Left renal pelvis (tissue), 4 donors: ENCODE measurements around the gene BRME1. TPM values are rescaled to one million over a fixed set of nuclear protein-coding genes. Genes with fewer than 3 reads are reported as not detected.

Experiments
- DNase-seq, 4 donors: peaks; one replicate each; pipeline ENCODE4 v3.0.0-alpha.2; 2013; ENCODE audit warnings: low read depth in 4 of 4, low spot score in 3 of 4
- polyA plus RNA-seq, 4 donors: library from polyadenylated mRNA; unstranded; fragments of 120-200 nt; gene quantifications; one replicate each; pipeline ENCODE4 v1.2.1, GENCODE V29; 2013; ENCODE audit not compliant: insufficient read length in 4 of 4

BRME1 gene
- polyA plus RNA-seq, 4 donors, result 4.8 to 8.9 (median 6.0) TPM

DNA sequence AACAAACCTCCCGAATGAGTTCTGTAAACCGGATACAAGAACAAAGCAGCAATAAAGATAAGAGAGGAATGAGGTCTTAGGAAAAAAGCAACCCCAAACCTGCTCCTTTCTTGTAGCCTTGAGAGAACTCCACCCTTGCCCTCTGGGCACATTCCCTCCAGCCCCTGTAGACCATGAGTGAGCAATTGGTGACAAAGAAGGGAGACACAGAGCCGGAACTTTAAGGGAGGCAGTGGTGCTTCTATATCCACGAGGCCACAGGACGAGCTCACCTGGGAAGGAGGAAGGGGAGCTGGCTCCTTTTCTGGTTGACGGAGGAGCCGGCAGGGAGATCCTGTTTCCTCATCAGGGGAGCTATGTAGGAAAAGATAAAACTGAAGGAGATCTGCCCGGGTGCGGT is 13.0 kb downstream of the BRME1 start:
- DNase-seq, result no peak

DNA sequence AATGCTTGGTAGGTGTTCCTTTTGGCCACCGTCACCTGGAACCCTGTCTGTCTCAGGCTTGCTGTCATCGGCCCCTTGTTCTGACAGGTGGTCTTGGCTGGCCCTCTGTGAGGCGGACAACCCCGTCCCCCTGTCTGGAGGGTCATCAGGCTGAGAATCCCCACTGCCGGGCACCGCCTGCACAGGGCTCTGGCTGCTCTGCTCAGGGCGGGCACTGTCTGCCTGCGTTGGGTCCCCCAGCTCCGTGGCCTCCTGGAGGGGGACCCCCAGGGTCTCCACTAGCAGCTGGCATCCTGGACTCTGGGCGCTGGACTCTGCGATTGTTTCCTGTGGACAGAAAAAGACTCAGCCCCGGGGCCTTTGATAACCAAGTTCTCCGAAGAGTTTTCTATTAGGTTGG is 15.8 kb downstream of the BRME1 start:
- no peak for DNase-seq

DNA sequence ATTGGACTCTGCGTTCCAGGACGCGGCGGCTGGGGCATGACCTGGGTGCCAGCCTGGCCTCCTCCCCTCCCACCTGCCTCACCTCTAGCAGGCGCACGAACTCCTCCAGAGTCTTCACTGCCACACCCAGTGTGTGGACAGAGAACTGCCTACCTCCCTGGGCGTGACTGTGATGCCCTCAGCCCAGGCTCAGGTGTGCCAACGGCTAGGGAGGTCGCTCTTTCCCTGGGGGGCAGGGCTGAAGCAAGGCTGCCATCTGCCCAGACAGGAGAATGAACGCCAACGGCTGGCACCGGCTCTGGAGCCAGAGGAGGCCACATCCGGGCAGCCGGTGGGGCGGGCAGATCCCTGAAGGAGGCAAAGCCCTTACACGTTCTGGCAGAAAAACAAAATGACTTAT is 17.6 kb downstream of the BRME1 start:
- DNase-seq, result no peak

DNA sequence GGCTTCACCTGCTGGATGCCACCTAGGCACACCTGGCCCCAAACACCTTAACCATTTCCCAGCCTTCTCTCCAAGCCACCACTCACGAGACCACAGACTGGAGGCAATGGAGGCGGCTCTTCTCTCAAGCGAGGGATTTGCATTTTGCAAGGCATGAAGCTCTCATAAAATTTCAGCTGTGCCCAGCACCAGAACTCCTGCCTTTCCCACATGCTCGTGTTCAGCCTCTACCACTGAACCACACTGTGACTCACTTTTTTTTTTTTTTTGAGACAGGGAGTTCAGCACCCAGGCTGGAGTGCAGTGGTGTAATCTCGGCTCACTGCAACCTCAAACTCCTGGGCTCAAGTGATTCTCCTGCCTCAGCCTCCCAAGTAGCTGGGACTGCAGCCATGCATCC is 18.4 kb downstream of the BRME1 start:
- DNase-seq, result no peak

DNA sequence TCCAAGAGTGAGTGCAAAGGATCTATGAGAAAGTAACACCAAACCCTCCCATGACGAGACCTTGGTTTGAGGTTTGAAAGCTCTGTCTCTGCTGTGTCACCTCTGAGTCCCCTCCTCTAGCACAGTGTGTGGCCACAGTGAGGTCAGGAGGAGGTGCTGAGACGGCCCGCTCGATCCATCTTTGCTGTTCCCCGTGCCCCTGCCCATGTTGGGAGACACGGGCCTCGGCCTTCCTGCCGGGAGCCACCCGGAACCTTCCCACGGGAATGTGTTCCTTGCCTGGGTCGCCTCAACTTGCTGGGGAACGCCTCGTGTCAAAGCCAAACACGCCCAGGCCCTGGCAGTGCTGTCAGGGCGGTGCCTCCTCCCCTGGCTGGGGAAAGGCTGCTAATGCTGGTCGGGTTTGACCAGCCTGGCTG is 18.9 kb downstream of the BRME1 start:
- no peak for DNase-seq

DNA sequence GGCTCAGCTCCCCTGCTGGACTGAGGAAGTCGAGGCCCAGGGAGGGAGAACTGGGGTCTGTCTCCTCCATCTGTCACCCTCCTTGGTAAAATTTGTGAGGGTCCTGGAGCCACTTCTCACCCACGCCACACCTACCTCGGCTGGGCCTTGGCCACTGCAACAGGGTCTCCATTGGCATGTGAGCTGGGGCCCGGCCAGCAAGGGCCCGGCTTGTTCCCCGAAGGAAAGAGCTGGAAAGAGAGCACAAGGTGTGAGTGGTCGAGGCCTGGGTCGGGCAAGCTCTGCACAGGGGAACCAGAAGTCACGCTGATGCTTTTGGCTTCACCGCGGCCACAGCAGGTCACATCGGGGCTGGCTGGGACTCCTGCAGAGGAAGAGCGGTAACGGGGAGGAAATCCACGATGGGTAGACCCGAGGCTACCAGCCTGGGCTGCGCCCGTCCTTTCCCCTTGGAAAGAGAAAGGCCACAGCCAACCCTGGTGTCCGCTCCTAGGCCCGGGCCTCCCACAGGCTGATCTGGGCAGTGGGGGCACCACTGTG is 20.0 kb downstream of the BRME1 start:
- no peak for DNase-seq

DNA sequence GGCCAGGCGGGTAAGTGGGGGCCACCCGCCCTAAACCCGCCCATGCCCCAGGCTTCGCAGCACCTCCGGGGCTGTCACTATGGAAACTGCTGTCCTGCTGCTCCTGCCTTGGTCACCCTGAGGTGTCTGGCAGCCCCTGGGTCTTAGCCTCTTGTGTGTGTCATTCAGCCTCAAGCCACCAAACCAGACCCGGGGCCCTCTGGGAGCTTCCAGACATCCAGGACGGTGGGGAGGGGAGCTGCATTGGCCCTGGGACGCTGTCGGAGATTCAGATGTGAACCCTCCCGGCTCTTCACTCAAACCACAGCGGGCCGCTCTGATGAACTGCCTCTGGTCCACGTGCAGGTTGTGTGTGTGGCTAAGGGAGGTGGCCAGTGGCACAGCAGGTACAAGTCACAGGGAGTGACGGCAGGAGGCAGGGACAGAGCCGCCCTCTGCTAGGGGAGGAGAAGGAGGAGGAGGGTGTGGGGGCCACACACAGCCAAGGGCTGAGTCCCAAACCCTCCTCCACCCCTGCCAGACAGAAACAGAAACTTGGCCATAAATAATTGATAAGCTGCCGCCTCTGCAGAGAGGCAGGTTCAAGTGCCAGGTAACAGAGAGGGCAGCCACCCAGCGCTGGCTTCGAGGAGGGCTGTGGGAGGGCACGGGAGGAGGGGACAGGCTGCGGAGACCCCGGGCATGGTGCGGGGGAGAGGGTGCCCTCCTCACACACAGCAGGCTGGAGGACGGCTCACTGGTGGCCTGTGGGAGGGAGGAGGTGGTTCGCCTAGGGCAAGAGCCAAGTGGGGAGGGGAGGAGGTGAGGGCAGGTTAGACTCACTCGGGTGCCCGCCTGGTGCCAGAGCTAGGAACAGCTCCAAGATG is 21.0 kb downstream of the BRME1 start:
- no peak for DNase-seq

DNA sequence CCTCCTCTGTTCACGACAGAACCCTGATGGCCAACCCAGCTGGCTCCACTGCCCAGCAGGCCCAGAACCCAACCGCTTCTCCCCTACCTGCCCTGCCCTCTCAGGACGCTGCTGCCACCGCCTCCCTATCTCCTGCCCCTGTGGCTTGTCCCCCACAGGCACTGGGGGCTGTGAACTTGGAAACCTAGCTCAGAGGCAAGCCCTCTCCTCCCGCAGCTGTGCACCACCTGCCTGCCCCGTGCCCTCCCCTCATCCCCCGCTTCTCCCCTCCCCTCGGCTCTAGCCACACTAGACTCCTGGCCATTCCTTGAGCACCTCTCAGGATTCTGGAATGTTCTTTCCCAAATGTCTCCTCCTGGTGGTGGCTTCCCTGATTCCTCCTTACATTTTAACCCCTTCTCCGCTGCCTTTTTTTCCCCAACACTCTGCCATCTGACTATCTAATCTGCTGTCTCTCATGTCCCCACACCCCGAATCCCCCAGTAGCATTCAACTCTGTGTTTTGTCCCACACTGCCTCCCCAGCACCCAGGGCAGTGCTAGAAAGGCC is 22.3 kb downstream of the BRME1 start:
- no peak for DNase-seq

DNA sequence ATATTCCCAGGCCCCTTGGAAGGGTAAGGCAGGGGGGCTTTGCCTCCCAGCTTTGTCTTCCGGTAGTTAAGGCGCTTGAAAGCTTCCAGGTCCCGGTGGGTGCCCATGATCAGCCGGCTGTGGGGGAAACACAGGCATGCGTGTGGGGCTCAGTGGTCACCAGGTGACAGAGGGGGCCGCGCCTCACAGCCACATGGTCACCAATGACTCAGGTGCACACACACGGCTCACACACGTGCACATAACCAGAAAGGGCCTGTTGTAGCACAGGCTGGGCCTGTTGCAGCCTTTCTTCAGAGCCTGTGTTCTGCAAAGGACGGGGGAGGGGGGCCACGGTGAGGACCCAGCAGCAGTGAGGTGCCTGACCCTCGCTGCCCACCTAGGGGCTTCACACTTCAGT is 23.1 kb downstream of the BRME1 start:
- no peak for DNase-seq

DNA sequence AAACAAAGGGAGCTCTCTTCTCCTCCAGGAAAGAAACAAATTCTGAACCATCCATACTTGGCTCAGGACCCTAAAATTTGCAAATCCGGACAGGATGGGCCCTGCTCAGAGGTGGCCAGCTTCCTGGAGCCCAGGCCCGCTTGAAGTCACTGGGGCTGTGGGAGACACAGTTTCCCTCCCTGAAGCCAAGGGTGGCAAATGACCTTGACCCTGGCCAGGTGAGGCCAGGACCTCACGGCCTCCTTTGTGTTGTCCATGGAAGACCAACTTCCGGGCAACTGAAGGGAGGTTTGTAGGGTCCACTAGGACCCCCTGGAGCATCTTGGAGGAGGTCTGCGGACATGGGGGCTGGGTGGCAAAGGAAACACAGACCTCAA is 23.5 kb downstream of the BRME1 start:
- DNase-seq, result no peak

DNA sequence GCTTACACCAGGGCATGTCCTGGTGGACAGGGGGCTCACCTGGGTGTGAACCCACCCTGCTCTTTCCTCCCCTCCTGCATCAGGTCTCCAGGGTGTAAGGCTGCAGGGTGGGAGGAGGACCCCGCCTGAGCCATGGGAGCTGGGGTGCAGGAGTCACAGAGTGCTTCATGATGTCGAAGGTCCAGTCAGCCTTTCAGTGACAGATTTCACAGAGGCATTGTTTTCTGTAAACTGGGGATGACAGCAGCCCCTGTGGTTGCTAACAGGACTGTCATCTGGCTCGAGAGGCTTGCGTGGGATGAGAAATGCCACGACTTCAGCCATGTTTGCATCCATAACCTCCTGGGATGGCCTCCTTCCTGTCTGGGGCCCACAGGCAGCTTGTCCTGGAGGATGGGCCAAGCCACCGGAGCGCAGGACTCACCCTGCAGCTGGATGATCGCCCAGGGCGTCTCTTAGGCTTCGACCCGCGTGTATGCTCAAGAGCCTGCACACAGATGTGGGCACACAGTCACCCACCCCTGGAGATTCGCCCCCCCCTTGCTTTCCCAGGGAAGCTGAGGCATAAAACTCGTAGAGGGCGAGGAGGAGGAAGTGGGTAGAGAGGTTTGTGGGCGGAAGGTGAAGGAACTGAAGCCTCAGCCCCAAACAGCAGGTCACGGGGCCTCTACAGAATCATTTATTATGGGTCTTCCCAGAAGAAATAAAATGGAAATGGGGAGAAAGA is 24.1 kb downstream of the BRME1 start:
- DNase-seq, result no peak

DNA sequence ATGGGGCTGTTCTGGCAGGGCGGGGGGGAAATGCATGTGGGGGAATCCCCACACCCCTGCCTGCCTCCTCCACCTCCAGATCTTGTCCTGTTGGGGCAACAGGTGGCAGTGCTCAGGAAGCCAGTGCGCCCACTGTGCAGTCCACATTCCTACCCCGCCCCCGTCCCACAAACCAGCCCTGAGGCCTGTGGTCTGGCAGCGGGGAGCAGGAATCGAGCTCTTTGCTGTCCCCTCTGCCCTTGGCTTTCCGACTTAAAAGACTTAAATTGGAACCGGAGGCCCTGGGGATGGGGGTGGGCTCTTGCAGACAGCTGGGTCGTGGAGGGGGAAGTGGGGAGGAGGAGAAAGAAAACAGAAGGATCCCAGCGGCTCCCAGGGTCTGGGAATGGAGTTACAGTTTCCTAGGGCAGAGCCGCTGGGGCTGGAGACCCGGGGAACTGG is 24.6 kb downstream of the BRME1 start:
- no peak for DNase-seq

DNA sequence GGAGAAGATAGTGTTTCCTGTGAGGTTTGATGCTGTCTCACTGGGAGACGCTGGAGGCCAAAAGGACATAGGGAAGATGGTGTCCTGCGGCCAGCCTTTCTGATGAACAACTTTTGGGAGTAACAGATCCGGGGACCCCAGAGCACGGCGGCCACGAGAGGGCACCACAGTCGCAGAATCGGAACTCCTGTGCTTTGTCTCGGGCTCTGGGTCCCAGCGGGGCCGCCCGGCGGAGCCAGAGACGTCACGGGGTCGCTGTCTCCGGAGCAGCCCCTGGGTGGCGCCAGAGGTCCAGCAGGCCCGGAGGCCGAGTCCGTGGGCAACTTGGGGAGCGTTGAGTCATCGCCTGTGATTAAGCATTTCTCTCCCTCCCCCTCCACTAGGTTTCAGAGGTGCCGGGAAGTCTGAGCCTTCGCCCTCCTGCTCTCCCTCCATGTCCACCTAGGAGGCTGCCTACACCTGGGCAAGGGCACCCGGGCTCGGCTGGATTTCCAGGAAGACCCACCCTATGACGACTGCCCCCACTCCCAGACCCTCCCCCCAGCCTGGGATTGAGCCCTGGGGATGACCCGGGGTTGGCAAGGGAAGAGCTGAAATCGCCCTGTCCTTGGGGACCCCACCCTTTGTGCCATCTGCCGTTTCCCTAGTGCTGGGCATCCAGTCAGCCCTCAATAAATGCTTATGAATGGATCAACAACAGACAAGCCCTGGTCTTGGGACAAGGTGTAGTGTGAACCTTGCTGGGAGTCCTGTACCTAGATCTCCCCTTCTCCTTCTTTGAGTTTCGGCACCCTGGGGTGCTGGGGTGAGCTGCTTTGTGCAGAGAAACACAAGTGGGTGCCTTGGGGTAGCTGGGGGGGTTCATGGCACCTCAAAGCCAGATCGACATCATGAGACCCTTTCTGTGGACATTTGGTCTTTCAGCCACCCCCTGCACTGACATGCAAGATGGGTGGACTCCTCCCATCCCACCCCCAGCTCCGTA is 25.6 kb downstream of the BRME1 start:
- peak; percentile 84 to 89 (median 87) for DNase-seq

DNA sequence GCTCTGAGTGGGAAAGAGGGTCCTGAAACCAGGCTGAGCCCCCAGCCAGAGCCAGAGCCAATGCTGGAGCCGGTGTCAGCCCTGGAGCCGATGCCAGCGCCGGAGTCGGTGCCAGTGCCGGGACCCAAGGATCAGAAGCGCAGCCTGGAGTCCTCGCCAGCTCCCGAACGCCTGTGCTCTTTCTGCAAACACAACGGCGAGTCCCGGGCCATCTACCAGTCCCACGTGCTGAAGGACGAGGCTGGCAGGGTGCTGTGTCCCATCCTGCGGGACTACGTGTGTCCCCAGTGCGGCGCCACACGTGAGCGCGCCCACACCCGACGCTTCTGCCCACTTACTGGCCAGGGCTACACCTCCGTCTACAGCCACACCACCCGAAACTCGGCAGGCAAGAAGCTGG is 28.6 kb downstream of the BRME1 start:
- DNase-seq, result no peak

DNA sequence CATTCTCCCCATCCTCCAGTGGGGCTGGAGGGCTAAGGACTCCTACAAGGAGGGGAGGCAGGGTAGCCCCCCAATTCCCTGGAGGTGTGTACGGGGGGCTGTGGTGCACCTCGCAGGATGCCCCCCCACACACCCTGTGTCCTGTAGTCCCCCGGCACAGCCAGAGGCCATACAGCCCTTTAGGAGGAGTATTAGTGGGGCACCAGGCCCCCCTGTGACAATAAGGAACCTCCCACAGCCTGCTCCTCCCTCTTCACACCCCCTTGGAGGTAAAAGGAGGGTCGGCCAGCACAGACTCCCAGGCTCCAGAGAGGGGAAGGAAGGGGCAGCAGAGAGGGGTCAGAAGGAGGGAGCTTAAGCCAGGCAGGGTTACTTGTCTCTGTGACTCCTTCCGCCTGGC is 29.1 kb downstream of the BRME1 start, which contains the start of gene NANOS3:
TSS of gene NANOS3 (plus strand) at position 301 of the 400 bp plus-strand sequence. CDS start 115 bp downstream, outside the sequence.
- no peak for DNase-seq

DNA sequence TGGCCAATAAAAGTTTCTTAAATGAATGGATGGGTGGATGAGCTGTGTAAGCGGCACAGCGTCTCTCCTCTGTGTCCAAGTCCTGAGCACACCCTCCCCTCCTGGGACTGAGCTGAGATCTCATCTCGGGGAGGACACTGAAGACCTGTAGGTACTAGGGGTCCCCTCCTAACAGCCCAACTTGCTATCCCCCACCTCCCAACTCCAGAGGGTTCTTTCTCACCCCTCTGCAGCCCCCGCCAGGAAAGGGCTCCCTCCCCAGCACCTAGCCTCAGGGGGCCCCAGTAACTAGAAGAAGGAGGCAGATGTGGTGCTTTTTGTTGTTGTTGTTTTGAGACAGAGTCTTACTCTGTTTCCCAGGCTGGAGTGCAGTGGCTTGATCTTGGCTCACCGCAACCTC is 30.1 kb downstream of the BRME1 start:
- DNase-seq, result no peak

DNA sequence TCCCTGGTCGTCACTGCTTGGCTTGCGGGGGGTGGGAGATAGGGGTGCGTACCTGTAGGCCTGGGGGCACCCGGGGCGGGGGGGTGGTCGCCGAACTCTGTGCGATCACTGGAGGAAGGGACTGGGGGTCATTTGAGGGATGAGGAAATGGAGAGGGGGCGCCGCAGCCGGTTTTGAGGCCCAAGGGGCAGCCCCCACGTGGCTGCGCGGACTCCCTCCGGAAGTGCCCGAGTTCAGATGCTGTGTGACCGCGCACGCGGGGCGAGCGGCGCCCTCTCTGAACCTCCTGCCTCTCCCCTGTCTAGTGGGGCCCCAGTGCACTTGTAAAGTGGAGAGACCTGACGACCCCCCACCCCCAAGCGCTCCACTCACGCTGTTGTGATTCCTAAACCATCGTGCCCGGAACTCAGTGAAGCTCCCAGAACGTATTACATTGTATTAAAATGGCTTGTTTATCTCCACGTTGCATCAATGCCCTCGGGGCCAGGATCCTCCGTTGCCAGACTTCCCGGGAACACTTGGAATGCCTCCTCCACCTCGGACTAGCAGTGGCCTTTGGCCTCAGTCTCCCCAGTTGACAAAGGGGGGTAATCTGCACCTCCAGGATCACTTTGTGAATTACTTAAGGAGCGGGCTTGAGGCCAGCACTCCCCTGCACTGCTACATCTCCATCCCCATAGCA is 31.9 kb downstream of the BRME1 start:
- no peak for DNase-seq

DNA sequence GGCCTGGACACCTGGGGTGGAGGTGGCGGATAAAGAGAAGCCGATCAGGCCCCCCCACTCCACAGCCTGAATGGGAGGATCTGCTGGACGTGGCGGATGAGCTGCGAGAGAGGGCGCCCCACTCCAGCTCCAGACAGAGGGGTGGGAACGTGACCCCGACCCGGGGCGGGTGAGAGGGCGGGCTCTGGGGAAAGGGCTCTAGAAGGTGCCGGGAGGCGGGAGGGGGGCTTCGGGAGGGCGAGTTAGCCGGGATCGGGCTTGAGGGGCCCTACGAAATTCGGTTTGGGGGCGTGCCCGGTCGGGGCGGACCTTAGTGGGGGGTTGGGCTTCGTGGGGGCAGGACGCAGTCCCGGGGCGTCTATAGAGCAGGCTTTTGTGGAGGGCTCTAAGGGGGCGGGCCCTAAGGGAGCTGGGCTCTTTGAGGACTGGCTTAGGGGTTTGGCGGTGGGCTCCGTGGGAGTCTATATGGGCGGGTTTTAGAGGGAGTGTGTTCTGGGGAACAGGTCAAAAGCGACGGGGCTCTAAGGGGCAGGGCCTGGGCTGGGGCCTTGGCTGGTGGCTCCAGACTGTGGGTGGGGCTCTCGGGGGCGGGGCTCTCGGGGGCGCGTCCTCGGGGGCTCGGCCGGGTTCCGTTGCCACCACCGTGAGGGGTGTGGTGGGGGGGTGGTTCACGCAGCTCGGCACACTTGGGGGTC is 33.1 kb downstream of the BRME1 start:
- DNase-seq, result no peak

DNA sequence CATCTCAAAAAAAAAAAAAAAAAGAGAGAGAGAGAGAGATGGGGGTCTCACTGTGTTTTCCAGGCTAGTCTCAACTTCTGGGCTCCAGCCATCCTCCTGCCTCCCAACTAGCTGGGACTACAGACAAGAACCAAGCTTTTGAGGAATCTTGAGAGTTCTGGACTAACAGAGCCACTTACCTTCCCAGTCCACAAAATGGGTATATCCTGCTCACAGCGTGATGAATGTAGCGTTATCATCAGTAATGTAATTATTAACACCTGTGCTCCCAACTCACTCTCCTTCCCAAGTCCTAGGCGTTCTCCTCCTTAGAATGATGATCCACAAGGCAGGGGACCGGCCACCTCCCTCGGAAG is 33.6 kb downstream of the BRME1 start:
- no peak for DNase-seq
